ENCODE measurements around the gene MYO5A. TPM values are rescaled to one million over a fixed set of nuclear protein-coding genes. Genes with fewer than 3 reads are reported as not detected.
"Not testable (repeated sequence)": the region's sequence is repeated elsewhere in the genome, so short reads cannot be mapped to it uniquely, and the experiment has no call there.

The MYO5A gene
- total RNA-seq, 1 donor from 2014 or later: 31.2 TPM

DNA sequence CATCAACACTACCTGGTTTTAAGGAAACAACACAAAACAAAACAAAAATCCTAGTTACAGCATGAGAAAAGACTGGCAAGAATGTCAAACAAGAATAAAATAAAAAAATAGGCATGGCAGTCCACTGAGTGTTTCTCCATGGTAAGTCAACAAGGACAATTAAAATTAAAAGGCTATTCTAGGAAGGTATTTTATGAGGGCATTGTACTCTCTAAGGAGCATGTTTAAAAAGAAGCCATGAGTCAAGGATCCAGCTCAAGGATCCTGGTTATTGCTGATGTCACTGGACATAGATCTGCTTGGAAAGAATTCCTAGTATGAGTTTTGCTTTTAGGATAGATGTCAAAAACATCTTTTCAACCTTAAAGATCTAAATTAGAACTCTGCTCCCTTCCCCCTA is 106.7 kb downstream of the MYO5A start:
- TF ChIP-seq, protein P1, sequence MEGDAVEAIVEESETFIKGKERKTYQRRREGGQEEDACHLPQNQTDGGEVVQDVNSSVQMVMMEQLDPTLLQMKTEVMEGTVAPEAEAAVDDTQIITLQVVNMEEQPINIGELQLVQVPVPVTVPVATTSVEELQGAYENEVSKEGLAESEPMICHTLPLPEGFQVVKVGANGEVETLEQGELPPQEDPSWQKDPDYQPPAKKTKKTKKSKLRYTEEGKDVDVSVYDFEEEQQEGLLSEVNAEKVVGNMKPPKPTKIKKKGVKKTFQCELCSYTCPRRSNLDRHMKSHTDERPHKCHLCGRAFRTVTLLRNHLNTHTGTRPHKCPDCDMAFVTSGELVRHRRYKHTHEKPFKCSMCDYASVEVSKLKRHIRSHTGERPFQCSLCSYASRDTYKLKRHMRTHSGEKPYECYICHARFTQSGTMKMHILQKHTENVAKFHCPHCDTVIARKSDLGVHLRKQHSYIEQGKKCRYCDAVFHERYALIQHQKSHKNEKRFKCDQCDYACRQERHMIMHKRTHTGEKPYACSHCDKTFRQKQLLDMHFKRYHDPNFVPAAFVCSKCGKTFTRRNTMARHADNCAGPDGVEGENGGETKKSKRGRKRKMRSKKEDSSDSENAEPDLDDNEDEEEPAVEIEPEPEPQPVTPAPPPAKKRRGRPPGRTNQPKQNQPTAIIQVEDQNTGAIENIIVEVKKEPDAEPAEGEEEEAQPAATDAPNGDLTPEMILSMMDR (IDR thresholded peaks at IDR 0.05): no peak
- TF ChIP-seq POLR2A (IDR thresholded peaks at IDR 0.05): no peak
- no peak for TF ChIP-seq POLR2AphosphoS5 (IDR thresholded peaks at IDR 0.05; ENCODE audit: insufficient read depth in 1 of 2, low read depth in 1 of 2)
- H3K36me3 ChIP-seq: no peaks in the 10 kb centered on the region
- H3K9me3 ChIP-seq: no peaks in the 10 kb centered on the region
- intact Hi-C loops (cut with DNase I): no loop called here
- H3K27ac ChIP-seq: no peak overlapping the region
- H3K4me1 ChIP-seq: no peaks in the 10 kb centered on the region
- DNase-seq (ENCODE audit: extremely low spot score in 2 of 2): no peak
- no peak overlapping the region for H3K4me3 ChIP-seq
- H3K27me3 ChIP-seq: no peaks in the 10 kb centered on the region

DNA sequence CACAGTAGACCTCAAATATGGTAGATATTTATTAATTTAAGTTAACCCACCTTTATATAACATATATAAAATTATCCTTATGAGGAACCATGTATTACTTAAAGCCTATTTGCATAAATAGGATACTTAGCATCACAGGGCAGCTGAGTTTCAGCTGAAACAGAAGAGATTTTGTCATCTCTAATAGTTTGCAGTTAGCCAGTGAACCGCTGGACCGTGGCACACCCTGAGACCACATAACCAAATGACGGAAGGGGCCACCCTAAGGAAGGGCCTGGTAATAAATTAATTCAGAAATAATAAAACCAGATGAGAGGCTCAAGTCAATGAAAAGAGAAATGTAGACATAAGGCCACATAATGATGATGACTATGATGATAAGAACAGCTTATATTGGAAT is 107.7 kb downstream of the MYO5A start:
- no peaks in the 10 kb centered on the region for H3K4me1 ChIP-seq
- TF ChIP-seq, protein P1 (IDR thresholded peaks at IDR 0.05): no peak
- TF ChIP-seq POLR2A (IDR thresholded peaks at IDR 0.05) (no peak), POLR2AphosphoS5 (IDR thresholded peaks at IDR 0.05; ENCODE audit: insufficient read depth in 1 of 2, low read depth in 1 of 2) (no peak)
- intact Hi-C loops (cut with DNase I): no loop called here
- no peaks in the 10 kb centered on the region for H3K36me3 ChIP-seq
- no peaks in the 10 kb centered on the region for H3K9me3 ChIP-seq
- no peak overlapping the region for H3K27ac ChIP-seq
- no peak overlapping the region for H3K4me3 ChIP-seq
- no peak for DNase-seq (ENCODE audit: extremely low spot score in 2 of 2)
- H3K27me3 ChIP-seq: no peaks in the 10 kb centered on the region

DNA sequence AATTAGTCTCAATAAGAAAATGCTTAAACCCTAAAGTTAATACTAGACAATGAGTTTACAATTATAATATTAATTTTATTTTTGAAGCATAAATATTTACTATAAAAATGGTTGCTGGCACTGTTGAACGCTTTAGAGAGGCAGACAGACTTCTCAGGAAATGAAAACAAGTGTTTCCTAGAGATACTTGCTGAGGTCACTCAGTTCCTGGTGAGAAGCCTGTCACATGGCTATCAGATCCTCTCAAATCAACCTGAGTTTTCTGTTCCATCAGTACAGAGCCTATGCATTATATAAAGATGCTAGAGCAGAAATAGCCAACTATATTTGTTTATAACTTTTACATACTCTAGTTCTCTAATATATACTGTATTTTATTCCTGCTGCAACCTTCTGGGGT is 109.2 kb downstream of the MYO5A start:
- no peaks in the 10 kb centered on the region for H3K27me3 ChIP-seq
- H3K4me3 ChIP-seq: no peak overlapping the region
- no peaks in the 10 kb centered on the region for H3K36me3 ChIP-seq
- no peak for DNase-seq (ENCODE audit: extremely low spot score in 2 of 2)
- intact Hi-C loops (cut with DNase I): no loop called here
- no peaks in the 10 kb centered on the region for H3K4me1 ChIP-seq
- no peaks in the 10 kb centered on the region for H3K9me3 ChIP-seq
- TF ChIP-seq, protein P1 (IDR thresholded peaks at IDR 0.05): no peak
- TF ChIP-seq POLR2AphosphoS5 (IDR thresholded peaks at IDR 0.05; ENCODE audit: insufficient read depth in 1 of 2, low read depth in 1 of 2) (no peak), POLR2A (IDR thresholded peaks at IDR 0.05) (no peak)
- no peak overlapping the region for H3K27ac ChIP-seq

DNA sequence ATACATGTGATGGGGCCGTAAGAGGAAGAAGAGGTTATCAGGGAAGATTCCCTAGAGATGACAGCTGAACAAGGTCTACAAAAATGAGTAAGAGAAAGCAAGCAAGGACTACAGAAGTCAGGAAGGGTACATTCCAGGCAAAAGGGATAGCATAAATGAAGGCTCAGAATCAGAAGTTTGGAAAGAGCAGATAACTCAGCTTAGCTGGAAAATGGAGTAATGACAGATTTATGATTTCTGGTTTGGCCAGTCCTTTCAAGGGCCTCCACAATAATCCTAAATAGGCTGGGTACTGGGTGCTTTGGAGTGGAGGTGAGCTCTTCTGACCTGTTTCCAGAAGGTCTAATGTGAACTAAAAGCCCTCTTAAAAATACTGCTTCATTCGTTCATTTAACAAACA is 110.7 kb downstream of the MYO5A start:
- no peak for DNase-seq (ENCODE audit: extremely low spot score in 2 of 2)
- Histone ChIP-seq H3K4me3 (no peak overlapping the region), H3K9me3 (no peaks in the 10 kb centered on the region), H3K36me3 (no peaks in the 10 kb centered on the region), H3K27me3 (no peaks in the 10 kb centered on the region), H3K27ac (no peak overlapping the region), H3K4me1 (no peaks in the 10 kb centered on the region)
- TF ChIP-seq POLR2AphosphoS5 (IDR thresholded peaks at IDR 0.05; ENCODE audit: insufficient read depth in 1 of 2, low read depth in 1 of 2): no peak
- TF ChIP-seq, protein P1 (IDR thresholded peaks at IDR 0.05): no peak
- TF ChIP-seq POLR2A (IDR thresholded peaks at IDR 0.05): no peak
- intact Hi-C loops (cut with DNase I): no loop called here

DNA sequence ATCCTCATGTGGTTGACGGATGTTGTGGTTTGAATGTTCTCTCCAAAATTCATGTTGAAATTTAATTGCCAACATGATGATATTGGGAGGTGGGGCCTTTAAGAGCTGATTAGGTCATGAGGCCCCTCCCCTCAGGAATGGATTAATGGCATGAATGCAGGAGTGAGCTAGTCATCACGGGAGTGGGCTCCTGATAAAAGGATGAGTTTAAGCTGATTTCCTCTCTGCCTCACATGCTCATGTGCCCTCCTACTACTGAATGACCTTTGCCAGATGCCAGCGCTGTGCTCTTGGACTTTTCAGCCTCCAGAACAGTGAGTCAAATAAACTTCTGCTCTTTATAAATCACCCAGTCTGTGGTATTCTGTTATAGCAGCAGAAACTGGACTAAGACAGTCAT is 111.2 kb downstream of the MYO5A start:
- no peak for DNase-seq (ENCODE audit: extremely low spot score in 2 of 2)
- Histone ChIP-seq H3K36me3 (no peaks in the 10 kb centered on the region), H3K27ac (no peak overlapping the region), H3K9me3 (no peaks in the 10 kb centered on the region), H3K27me3 (no peaks in the 10 kb centered on the region), H3K4me3 (no peak overlapping the region), H3K4me1 (no peaks in the 10 kb centered on the region)
- TF ChIP-seq, protein P1 (IDR thresholded peaks at IDR 0.05): no peak
- TF ChIP-seq POLR2A (IDR thresholded peaks at IDR 0.05) (no peak), POLR2AphosphoS5 (IDR thresholded peaks at IDR 0.05; ENCODE audit: insufficient read depth in 1 of 2, low read depth in 1 of 2) (no peak)
- intact Hi-C loops (cut with DNase I): no loop called here

DNA sequence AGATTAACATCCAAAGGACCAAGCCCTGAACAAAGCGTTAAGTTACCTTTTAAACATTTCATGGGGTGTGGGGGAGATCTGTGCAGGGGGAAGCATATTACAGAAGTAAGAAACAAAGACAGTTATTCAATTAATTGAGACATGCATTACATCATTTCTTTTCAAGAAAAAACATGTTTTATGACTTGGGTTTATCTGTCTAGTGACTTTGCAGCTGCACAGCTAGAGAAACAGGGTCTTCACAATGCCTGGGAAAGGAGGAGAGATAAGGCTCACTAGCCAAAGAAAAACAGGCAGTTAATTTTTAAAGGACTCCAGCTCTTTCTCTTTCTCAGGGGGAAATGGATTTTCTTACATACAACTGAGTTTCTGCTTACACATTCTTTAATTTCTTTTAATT is 112.1 kb downstream of the MYO5A start:
- H3K27ac ChIP-seq; H3K36me3 ChIP-seq; DNase-seq (ENCODE audit: extremely low spot score in 2 of 2); H3K9me3 ChIP-seq; H3K4me3 ChIP-seq; intact Hi-C loops (cut with DNase I); H3K4me1 ChIP-seq; H3K27me3 ChIP-seq: not testable (repeated sequence)
